Measurements from ENCODE around the gene KLHL22.
"Not testable (repeated sequence)": the region's sequence is repeated elsewhere in the genome, so short reads cannot be mapped to it uniquely, and the experiment has no call there.

The KLHL22 gene

DNA sequence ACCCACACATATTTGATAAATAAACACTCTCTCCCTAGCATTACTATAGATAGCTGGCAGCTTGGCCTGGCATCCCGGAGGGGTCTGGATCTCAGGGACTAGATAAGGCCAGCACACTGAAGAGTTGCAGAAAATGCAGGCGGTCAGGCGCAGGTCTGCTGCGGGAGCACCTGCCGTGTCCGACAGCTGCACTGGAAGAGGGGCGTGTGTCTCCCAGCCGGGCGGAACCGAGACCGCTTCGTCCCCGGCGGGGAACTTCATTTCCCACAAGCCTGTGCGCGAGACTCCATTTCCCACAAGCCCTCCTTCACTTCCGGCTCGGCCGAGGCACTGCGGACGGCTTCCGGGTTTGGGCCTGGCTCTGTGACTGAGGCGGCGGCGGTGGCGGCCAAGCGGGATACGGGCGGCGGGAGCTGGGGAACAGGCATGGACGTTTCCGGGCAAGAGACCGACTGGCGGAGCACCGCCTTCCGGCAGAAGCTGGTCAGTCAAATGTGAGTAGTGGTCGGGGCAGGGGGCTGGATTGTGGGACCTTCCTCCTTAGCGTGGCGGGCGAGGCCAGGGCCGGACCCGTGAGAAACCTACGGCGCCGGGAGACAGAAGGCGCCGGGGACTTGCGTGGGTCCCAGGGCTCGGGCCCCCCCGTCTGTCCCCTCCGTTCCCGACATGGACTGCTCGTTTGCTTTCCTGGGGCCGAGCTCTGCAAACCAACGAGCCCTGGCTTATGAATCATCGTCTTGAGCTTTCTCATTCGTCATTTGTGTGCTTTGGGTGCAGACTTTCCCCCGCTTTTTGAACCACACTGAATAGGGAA is 11.9 kb upstream of the KLHL22 start, which contains the start of gene MED15:
TSS of gene MED15 (plus strand) at position 358 of the 814 bp plus-strand sequence. CDS start at position 427, 69 bp downstream.
- in situ Hi-C loops (cut with MboI; ENCODE audit: low sequenced_read_pairs, unreplicated experiment), result no loop called here
- TF ChIP-seq, protein P1, sequence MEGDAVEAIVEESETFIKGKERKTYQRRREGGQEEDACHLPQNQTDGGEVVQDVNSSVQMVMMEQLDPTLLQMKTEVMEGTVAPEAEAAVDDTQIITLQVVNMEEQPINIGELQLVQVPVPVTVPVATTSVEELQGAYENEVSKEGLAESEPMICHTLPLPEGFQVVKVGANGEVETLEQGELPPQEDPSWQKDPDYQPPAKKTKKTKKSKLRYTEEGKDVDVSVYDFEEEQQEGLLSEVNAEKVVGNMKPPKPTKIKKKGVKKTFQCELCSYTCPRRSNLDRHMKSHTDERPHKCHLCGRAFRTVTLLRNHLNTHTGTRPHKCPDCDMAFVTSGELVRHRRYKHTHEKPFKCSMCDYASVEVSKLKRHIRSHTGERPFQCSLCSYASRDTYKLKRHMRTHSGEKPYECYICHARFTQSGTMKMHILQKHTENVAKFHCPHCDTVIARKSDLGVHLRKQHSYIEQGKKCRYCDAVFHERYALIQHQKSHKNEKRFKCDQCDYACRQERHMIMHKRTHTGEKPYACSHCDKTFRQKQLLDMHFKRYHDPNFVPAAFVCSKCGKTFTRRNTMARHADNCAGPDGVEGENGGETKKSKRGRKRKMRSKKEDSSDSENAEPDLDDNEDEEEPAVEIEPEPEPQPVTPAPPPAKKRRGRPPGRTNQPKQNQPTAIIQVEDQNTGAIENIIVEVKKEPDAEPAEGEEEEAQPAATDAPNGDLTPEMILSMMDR (IDR thresholded peaks at IDR 0.05; ENCODE audit: borderline replicate concordance, control extremely low read depth, extremely low read depth, insufficient read depth, missing control alignments), result no peak
- DNase-seq (ENCODE audit: low spot score), result peak; percentile 94

DNA sequence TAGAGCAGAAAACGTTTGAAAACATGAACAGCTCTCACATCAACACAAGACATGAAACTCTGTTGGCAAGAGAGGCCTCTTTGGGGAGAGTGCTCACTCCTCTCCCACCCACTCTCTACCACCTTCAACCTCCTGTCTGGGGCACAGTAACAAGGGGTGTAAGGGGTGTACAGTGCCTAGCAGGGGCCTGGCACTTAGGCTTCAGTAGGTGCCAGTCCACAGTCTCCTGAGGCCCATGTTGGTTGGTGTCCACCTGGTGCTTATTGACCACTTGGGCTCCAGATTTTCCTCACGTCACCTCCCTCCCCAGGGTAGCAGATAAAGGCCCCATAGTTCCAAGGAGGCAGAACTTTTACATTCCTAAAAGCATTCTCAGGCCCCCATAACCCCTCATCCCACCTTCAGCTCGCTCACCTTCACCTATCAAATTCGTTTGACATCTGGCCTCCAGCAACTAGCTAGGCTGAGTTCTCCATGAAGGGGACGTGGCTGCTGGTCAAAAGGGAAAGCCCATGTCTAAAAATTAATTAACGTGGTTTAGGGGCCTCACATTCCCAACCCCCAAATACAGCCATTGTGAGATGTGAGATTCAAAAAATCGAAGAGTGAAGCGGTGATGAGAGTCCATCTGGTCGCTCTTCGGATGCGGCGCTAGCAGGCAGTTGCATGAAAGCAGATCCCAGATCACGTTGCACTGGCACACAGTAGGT is 11.1 kb upstream of the KLHL22 start:
- in situ Hi-C loops (cut with MboI; ENCODE audit: low sequenced_read_pairs, unreplicated experiment), result no loop called here
- DNase-seq (ENCODE audit: low spot score), result no peak
- TF ChIP-seq, protein P1 (IDR thresholded peaks at IDR 0.05; ENCODE audit: borderline replicate concordance, control extremely low read depth, extremely low read depth, insufficient read depth, missing control alignments), result no peak

DNA sequence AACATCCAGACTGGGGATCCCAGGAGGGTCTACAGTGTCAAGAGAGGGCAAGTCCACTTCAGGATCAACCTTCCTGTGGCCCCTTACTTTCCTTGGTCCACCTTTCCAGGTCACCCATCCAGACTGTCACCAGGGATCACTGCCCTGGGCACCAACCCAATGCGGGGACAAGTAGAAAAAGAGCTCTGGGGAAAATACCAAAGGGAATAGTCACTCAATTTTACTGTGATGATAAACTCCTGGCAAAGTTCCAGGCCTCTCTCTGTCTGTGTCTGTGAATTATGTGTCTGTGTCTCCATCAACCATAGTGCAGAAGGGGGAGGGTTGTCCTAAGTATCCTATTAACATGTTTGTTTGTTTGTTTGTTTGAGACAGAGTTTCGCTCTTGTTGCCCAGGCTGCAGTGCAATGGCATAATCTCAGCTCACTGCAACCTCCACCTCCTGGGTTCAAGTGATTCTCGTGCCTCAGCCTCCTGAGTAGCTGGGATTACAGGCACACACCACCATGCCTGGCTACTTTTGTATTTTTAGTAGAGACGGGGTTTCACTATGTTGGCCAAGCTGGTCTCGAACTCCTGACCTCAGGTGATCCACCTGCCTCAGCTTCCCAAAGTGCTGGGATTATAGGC is 8.8 kb upstream of the KLHL22 start:
- in situ Hi-C loops (cut with MboI; ENCODE audit: low sequenced_read_pairs, unreplicated experiment); DNase-seq (ENCODE audit: low spot score): not testable (repeated sequence)

DNA sequence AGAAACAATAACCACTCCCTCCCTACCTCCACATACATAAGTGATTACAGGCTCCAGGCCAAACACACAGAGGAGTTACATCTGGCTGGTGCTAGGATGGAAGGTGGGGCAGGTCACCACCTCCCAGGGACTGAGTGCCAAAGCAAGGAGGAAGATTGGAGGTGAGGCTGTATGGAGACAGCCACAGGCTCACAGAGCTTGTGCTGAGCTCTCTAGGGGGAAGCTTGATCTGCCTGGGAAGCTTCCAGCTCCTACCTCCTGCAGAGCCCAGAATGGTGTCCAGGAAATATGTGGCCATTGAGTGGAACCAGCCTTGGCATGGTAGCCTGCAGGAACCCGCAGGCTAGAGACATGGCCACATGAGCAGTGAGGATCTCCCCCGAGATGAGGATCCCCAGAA is 8.2 kb upstream of the KLHL22 start:
- TF ChIP-seq, protein P1 (IDR thresholded peaks at IDR 0.05; ENCODE audit: borderline replicate concordance, control extremely low read depth, extremely low read depth, insufficient read depth, missing control alignments), result no peak
- DNase-seq (ENCODE audit: low spot score), result no peak
- in situ Hi-C loops (cut with MboI; ENCODE audit: low sequenced_read_pairs, unreplicated experiment), result no loop called here

DNA sequence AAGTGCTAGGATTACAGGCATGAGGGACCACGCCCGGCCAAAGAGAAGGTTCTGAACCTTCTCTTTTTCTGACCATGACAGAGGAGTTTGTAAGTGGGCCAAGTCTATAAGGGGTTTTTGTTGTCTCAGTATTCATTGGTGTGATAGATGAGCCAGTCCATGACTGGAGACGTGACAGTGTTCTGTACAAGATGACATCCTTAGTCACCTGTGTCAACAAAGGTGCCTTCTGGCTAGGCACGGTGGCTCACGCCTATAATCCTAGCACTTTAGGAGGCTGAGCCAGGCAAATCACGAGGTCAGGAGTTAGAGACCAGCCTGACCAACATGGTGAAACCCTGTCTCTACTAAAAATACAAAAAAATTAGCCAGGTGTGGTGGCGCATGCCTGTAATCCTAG is 4.2 kb upstream of the KLHL22 start:
- TF ChIP-seq, protein P1 (IDR thresholded peaks at IDR 0.05; ENCODE audit: borderline replicate concordance, control extremely low read depth, extremely low read depth, insufficient read depth, missing control alignments), result no peak
- in situ Hi-C loops (cut with MboI; ENCODE audit: low sequenced_read_pairs, unreplicated experiment), result no loop called here
- no peak for DNase-seq (ENCODE audit: low spot score)

DNA sequence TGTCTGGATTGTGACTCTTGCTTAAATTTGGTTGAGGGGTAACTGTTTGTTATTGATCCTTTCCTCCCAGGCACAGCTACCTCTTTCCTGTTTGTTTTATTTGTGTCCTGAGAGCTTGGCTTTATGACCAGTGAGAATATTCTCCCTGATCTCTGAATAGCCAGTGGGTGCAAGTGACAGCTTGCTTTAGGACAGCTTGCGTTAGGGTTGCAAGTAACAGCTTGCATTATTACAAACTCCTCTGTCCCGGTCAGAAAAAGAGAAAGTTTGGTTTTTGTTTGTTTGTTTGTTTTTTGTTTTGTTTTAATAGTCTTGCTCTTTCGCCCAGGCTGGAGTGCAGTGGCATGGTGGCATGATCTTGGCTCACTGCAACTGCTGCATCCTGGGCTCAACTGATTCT is 3.3 kb upstream of the KLHL22 start:
- DNase-seq (ENCODE audit: low spot score), result no peak
- TF ChIP-seq, protein P1 (IDR thresholded peaks at IDR 0.05; ENCODE audit: borderline replicate concordance, control extremely low read depth, extremely low read depth, insufficient read depth, missing control alignments), result no peak

More for the DNA sequence above, 3.3 kb upstream of the KLHL22 start:
- in situ Hi-C loops (cut with MboI; ENCODE audit: low sequenced_read_pairs, unreplicated experiment), result no loop called here
